ENCODE measurements around the gene DNAJC16.

The DNAJC16 gene

GRCh38 chr1:15617173-15618076, 90.8 kb downstream of the DNAJC16 start, which contains the start of gene DDI2:
Gene DDI2 (plus strand): TSS chr1:15617458. CDS start chr1:15617671, 213 bp downstream.
- no peak for TF ChIP-seq TCF4 (CRISPR knock-in tag; IDR thresholded peaks at IDR 0.05; ENCODE audit: borderline replicate concordance)
- TF ChIP-seq CSRNP3 (CRISPR knock-in tag; IDR thresholded peaks at IDR 0.05), result no peak
- no peak for TF ChIP-seq ARNTL (CRISPR knock-in tag; IDR thresholded peaks at IDR 0.05; ENCODE audit: borderline replicate concordance, low read depth)
- TF ChIP-seq TSHZ2 (CRISPR knock-in tag; IDR thresholded peaks at IDR 0.05), result 0 out of 2 replicates have a peak, but pooled peaks have one; percentile 21
- peak; percentile 91 for ATAC-seq

- ATAC-seq, result no peak
- TF ChIP-seq ZNF70 (CRISPR knock-in tag; IDR thresholded peaks at IDR 0.05) (no peak), ZNF565 (CRISPR knock-in tag; conservative IDR thresholded peaks at IDR 0.05; ENCODE audit: low read depth) (no peak)
Measured at GRCh38 chr1:15618077-15618654, 91.5 kb downstream of the DNAJC16 start.

- TF ChIP-seq ISL1 (CRISPR knock-in tag; IDR thresholded peaks at IDR 0.05), result no peak
- ATAC-seq, result no peak
Measured at GRCh38 chr1:15618655-15619525, 92.2 kb downstream of the DNAJC16 start.

GRCh38 chr1:15620155-15620545, 93.5 kb downstream of the DNAJC16 start:
- TF ChIP-seq GLIS3 (CRISPR knock-in tag; IDR thresholded peaks at IDR 0.05), result no peak
- TF ChIP-seq PPARA (CRISPR knock-in tag; IDR thresholded peaks at IDR 0.05; ENCODE audit: borderline replicate concordance), result no peak
- no peak for TF ChIP-seq TOX (CRISPR knock-in tag; IDR thresholded peaks at IDR 0.05; ENCODE audit: borderline replicate concordance)
- TF ChIP-seq ZNF70 (CRISPR knock-in tag; IDR thresholded peaks at IDR 0.05), result no peak
- no peak for TF ChIP-seq ARNTL (CRISPR knock-in tag; IDR thresholded peaks at IDR 0.05; ENCODE audit: borderline replicate concordance, low read depth)
- TF ChIP-seq BACH2 (CRISPR knock-in tag; IDR thresholded peaks at IDR 0.05; ENCODE audit: borderline replicate concordance), result no peak
- no peak for TF ChIP-seq CREB5 (CRISPR knock-in tag; IDR thresholded peaks at IDR 0.05; ENCODE audit: low read depth)
- TF ChIP-seq PATZ1 (CRISPR knock-in tag; IDR thresholded peaks at IDR 0.05; ENCODE audit: borderline replicate concordance), result no peak
- no peak for TF ChIP-seq ZFP30 (CRISPR knock-in tag; IDR thresholded peaks at IDR 0.05)
- no peak for TF ChIP-seq SNAI2 (CRISPR knock-in tag; IDR thresholded peaks at IDR 0.05)
- no peak for TF ChIP-seq ESRRG (CRISPR knock-in tag; IDR thresholded peaks at IDR 0.05)
- TF ChIP-seq ISL1 (CRISPR knock-in tag; IDR thresholded peaks at IDR 0.05), result no peak
- no peak for TF ChIP-seq CSDC2 (CRISPR knock-in tag; IDR thresholded peaks at IDR 0.05)
- TF ChIP-seq TCF4 (CRISPR knock-in tag; IDR thresholded peaks at IDR 0.05; ENCODE audit: borderline replicate concordance), result no peak
- no peak for TF ChIP-seq ZNF565 (CRISPR knock-in tag; conservative IDR thresholded peaks at IDR 0.05; ENCODE audit: low read depth)
- TF ChIP-seq TSHZ2 (CRISPR knock-in tag; IDR thresholded peaks at IDR 0.05), result no peak
- no peak for ATAC-seq

Data from SK-N-SH treated with all-trans-retinoic acid at 6 μM for 48 hours (cell line).